RPMI7951 (cell line): ENCODE data around the gene SPDEF. TPM values are rescaled to one million over a fixed set of nuclear protein-coding genes. Genes with fewer than 3 reads are reported as not detected.

Experiments used
- DNase-seq: peaks from one replicate; pipeline ENCODE4 v3.0.0-alpha.2; 2012; ENCODE audit warnings: low read depth
- total RNA-seq: library from RNA; depleted of rRNA; stranded (reverse); fragments of >200 nt; shearing (Covaris generic); gene quantifications from 2 replicates; pipeline ENCODE4 v1.2.3, GENCODE V29; 2014

Gene SPDEF
- total RNA-seq, 1 experiment from 2014 or later = 0.24 TPM

DNA sequence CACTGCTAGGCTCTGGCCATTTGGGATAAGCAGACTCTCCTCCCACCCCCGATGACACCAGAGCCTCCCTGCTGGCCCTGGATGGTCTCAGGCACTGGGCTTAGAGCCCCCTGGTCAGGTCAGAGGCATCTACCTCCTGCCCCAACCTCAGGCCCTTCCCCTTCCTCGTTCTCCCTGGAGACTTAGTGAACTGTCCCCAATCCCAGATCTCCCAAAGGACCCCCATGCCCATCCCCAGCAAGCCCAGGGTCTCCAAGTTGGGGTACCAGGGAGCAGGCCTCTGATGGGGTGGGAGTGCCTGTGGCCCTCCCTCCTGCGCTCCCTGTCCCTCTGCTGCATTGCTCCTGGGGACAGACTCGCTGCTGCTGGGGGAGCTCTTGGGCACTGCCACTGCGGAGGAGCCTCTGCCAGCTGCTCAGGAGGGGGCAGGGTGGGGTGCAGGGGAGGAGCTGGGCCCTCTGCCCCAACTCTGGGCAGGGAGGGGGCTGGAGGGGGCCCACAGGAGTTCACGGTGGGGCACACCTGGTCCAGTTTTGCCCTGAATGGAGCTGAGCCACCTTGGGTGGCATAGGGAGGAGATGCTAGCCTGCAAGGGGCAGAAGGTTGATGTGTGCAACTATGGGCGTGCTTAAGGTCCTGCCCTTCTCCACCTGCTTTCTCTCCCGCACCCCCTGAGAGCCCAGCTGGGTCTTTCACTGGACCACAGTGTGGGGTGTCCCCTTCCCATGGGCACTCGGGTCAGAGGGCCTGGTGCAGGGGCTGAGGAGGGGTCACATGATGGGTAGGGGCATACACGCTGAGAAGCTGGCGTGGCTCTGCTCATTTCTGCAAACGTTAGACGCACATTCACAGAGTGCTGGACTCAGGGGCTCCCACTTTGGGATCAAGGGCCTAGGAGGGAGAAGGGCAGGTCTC, 40.4 kb downstream of the SPDEF start:
- no peak for DNase-seq

DNA sequence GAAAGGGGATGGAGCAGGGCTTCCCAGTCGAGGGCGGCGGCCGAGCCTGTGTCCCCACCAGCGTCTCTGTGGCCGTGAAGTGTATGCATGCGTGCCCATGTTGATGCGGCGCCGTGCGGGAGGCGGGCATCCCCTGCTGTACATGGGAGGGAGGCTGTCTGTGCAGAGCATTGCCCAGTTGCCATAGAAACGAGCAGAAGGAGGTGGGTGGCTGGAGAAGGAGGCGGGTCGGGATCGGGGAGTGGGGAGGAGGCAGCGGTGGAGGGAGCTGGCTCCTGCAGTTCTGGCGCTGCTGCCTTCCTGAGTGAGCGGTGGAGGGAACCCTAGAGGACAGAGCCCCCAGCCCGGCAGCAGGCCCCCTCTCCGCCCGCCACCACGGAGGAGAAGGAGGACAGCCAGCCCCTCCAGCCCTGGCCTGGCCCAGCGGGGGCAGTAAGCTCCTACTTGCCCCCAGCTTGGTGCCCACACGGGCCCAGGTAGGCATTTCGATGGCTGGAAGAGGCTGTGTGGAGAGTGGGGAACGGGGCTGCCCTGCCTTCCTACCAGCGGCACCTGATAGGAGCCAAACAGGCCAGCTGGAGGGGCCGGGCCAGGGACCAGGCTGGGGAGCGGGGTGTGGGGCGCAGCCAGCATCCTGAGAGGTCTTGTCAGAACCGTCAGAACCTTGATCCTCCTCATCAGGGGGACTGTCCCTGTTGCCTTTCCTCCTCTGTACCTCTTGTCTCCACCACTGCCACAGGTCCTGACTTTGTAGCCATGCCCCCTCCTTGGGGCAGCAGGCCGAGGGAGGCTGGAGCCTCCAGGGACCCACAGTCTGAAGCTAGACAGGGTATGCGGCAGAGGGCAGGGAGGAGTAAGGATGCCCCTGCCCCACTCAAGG, 41.3 kb downstream of the SPDEF start:
- DNase-seq = peak; percentile 13

DNA sequence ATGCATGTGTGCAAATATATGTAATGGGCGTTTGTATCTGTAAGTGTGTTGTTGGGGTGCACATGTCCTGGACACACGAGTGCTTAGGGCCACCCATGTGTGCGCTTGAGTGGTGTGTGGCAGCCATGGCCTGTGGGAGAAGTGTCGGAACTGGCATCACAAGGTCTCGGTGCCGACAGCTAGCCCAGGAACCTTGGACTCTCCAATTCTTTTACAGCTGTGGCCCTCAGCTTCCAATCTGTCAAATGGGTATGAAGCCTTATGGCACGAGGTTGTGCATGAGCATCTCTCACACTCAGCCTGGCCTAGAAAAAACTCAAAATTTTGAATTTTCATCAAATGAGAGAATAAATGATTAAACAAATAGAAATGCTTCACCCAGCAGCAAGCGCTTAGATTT, 42.0 kb downstream of the SPDEF start:
- no peak for DNase-seq

DNA sequence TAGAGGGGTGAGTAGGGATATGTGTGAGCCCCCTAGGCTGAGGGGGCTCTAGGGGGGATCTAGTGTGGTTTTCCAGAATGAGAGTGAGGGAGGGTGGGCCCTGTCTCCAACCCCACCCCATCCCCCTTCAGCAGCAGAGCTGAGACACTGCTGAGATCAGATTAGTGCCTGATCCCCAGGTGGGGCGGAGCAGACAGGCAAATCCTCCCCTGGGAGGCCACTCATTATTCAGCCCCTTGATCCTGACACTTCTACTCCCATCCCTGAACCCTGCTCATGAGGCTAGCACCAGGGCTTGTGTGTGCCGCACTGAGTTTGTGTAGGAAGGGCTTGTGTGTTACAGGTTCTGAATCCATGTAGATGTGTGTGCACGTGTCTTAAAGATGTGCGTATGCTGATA, 42.5 kb downstream of the SPDEF start:
- DNase-seq = no peak

DNA sequence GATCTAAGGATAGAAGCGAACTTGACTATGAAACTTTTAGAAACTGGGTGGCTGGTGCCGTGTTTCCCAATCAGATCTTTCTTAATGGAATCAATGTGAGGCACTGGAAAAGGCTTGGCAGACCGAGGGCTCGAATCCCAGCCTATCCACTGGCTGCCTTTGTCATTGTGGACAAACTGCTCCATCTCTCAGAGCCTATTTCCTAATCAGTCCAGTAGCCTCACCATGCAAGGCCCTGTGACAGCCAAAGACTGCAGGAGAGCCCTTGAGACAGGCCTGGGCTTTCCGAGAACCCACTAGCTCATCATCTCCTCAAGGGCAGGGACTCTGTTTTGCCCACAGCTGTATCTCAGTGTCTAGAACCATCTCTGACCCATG, 43.4 kb downstream of the SPDEF start:
- no peak for DNase-seq

DNA sequence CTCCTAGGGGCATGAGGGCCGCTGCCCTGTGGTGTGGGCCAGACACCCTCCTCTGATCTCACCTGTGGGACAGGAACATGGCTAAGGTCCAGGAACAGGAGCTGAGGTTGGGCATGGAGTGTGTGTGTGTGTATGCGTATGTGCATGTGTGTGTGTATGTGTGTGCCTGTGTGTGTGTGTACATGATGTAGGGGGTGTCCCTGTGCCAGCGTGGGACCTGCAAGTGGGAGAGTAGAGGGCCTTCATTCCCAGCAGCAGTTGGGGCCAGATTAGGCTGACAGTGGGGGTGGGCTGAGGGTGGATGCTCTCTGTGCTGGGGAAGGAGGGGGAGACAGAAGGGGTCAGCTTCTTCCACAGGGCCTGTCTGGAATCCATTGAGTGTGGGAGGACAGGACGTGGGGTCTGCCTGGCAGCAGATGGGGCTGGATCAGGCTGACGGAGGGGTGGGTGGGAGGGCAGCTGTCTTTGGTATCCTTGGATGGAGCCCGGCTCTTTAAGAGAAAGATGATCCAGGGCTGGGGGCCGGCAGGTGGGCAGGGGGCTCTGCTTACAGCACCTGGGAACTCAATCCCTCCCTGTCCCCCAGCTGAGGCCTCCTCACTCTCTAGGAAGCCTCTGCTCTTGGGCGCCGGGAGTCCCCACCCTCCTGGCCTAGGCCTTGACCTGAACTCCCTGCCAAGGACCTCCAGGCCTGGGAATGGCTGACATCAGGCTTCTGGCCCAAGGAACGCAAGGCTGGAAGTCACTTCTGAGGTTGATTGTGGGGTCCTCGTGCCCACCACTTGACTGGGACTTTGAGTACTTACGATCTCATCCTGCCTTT, 44.0 kb downstream of the SPDEF start:
- DNase-seq = no peak

DNA sequence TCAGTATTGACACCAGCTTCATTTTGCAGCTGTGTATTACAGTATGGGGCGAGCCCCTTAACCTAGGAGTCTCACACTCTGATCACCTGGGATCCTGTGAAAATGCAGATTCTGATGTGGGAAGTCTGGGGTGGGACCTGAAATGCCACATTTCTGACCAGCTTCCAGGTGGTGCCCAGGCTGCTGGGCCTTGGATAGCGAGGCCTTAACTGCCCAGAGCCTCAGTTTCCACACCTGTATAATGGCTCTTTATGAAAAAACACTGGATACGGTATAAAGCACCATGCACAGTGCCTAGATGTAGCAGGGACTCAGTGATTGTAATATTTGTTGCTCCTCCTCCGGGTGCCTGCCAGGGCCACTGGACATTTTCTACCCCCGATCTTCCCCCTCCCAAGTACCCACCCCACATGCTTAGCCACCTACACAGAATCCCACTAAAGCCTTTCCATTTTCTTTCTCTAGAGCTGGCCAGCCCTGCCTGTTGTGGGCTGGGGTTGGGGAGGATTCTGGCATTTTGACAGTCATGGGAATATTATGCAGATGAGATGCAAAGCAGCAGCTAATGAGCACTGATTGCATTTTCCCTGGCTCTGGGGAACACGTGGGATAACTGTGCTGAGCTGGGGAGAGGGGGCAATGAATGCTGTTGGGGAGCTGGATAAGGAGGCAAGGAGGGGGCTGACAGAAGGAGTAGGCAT, 44.8 kb downstream of the SPDEF start:
- no peak for DNase-seq

DNA sequence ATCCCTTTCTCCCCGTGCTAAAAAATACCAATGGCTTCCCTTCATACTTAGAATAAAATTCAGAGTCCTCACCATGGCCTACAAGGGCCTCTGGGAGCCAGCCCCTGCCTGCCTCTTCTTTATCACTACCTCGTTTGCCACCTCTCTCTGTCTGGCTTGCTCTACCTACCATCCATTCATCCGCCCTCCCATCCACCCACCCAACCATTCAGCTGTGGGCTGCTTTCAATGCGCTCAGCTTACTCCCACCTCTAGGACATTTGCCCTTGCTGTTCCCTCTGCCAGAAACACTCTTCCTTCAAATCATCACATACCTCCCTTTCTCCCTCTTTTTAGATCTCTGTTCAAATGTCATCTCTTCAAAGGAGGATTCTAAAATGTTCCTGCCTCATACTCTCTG, 45.8 kb downstream of the SPDEF start:
- no peak for DNase-seq

DNA sequence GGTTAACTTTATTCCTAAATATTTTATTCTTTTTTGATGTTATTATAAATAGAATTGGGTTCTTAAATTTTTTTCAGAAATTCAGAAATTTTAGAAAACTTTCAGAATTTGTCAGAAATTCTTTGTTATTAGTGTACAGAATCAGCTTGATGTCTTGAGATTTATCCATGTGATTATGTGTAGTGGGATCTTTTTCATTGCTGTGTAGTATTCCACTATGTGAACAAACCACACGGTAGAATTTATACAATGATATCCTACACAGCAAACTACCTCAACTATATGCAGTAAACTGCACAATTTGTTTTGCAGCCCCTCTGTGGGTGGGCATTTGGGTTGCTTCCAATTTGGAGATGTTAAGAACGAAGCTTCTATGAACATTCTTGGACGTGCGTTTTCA, 46.3 kb downstream of the SPDEF start:
- no peak for DNase-seq

DNA sequence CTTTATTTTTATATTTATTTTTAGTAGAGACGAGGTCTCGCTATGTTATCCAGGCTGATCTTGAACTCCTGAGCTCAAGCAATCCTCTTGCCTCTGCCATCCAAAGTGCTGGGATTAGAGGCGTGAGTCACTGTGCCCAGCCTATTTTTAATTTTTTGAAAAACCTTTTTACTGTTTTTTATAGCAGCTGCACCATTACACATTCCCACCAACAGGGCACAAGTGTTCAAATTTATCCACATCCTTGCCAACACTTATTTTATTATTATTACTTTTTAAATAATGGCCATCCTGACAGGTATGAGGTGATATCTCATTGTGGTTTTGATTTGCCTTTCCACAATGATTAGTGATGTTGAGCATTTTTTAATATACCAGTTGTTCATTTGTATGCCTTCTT, 47.7 kb downstream of the SPDEF start:
- no peak for DNase-seq

DNA sequence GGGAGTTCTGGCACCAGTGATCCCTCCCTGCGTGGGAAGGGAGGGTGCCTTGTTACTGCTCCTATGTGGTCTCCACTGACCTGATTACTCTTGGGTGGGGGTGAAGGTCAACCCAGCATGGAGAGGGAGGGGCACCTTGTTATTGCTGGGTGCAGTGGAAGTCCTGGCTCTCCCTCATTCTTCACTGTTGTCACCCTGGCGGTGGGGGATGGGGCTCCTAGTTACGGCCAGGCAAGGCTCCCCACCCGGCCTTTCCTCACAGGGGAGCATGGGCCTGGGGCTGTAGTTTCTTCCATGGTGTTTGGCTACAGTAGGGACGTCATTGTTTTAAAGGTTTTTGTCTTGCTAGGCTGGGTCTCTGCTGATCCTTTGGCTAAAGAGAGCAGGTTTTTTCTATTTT, 49.4 kb downstream of the SPDEF start:
- DNase-seq = no peak

DNA sequence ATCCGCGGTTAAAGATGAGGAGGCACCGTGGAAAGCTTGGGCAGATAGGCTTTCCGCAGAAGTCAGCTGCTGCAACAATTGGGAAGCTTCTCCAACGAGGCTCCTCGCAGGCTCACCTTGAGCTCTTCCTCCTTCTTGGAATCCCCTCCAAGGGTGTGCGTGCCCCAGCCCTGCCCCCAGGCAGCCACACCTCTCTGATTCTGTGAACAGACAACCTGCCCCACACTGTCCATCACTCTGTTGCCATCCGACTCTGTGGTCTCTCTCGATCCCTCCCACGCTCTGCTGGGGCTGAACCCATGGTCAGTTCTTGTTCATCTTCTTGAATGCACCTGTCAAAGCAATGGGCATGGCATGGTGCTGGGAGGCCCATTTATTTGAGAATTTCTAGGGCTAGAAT, 58.7 kb downstream of the SPDEF start:
- DNase-seq = no peak

DNA sequence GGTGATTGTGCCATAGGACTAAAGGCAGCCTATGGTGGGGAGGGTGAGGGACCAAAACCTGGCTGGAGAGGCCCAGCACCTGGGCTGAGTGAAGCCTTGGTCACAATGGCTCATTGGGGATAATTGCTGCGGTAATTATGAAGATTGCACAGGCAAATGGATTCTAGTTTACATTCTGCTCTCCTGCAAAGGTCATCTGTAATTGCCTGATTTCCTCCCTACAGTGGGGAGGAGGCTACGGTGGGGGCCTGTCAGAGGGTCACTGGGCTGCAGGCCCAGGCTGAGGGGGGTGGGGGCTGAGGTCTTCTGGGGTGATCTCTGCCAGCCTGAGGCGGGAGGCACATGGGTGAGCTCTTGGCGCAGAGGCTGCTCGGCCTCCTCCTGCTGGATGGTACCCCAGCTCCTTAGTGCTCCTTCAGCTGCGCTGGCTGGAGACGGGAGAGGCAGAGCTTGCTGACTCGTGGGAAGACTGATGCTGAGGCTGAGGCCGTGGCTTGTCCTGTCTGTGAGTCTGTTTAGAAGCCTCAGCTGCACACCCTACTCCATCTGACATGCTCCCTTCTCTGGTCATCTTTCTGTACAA, 59.9 kb downstream of the SPDEF start:
- no peak for DNase-seq

DNA sequence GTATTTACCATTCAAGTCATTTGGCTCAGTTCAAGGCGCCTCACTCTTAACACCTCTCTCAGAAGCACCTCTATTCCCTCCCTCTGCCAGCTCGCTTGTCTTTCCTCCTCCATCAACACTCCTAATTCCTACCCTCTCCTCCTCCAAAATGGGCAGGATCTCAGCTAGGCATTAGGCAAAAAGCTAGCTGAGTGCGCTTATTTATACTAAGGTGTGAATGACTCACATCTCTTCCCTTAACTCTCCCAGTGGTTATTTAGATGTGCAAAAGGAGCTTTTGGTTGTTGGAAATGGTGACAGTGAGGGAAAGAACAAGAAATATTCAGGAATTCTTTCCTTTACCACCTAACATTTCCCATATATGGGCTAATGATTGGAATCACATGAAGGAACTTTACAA, 61.2 kb downstream of the SPDEF start:
- no peak for DNase-seq

DNA sequence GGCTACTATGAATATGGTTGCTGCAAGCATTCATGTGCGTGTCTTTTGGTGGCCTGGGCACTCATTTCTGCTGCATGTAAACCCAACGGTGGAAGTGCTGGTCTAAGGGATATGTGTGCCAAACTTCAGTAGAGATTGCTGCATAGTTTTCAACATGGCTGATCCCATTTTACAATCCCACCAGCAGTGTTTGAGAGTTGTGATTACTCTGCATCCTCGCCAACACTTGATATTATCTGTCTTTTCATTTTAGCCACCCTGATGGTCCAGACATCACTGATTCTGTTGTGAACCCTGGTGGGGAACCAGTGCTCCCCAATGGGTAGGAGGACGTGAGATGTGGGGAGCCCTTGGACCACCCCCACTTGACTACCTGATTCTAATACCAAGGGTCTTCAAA, 62.8 kb downstream of the SPDEF start:
- no peak for DNase-seq

DNA sequence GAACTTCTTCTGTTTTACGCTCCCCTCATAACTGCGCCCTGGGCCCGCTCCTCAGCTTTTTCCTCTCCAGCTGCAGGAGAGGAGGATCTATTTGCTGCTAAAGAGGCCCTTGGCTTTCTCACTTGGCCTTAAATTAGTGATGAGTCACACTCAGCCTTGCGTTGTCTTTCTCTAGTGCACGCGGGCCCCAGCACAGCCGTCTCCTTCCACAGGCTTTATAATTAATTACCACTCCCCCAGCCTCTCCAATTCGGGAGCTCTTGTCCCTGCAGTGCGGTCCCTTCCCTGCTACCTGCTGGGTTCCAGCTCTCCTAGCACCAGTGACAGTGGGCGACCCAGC, 65.1 kb downstream of the SPDEF start:
- peak; percentile 30 for DNase-seq

DNA sequence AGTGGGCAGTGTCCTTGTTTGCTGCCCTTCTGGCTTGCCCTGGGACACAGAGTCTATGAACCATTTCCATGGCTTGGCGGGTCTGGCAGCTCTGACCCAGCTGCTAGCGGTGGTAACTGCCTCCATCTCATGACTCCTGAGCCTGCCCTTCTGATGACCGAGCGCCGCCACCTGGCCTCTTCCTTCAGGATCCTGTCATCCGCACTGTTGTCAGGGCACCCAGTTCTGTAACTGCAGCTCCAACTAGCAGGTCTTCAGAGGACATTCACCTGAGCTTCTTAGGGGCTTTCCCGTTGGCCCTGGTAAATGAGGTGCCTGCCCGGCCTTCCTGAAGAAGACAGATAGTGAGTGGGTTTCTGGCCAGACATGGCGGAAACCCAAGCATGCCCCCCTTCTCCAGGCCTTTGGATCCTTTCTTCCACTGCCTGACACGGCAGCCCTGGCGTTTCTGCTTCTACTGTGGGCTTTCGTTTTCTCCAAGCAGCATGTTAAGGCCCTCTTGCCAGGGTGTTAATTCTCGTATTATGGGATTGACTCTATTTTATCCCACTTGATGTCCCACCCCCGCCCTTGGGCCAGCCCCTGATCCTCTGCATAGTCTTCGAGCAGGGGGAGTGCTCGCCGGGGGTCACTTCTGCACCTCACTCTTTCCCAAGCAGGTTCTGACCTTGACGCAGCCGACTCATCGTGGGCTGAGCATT, 65.6 kb downstream of the SPDEF start:
- DNase-seq = no peak

DNA sequence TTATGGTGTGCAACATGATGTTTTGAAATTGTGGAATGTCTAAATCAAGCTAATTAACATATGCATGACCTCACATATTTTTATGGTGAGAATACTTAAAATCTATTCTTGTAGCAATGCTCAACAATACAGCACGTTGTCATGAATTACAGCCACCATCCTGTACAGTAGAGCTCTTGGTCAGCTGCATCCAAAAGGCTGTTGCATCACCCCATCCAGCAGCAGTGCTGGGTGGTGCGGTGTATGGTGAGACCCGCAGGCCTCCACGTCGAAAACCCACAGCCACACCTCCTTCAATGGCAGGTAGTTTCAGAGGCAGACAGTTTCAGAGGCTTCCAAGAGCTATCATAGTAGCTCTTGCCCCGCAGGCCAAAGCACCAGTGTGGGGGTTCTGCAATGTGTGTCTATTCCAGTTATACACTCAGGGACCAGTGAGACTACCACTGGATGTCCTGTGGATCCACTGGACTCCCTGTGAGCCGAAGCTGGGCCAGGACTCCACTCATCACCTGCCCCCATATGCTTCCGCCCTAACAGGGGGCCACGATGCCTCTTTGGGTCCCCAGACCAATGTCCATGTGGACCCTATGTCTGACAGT, 66.8 kb downstream of the SPDEF start:
- no peak for DNase-seq
